Caco-2 (cell line): Measurements from ENCODE around the gene ZNF780A. TPM values are rescaled to one million over a fixed set of nuclear protein-coding genes. Genes with fewer than 3 reads are reported as not detected.
"Not testable (repeated sequence)": the region's sequence is repeated elsewhere in the genome, so short reads cannot be mapped to it uniquely, and the experiment has no call there.

Experiments
- BruUV-seq: library from RNA; stranded (reverse); fragments of 400-500 nt; replicated peaks from 2 replicates; lab custom pipeline; 2021; lab: Mats Ljungman, UMichigan
- CTCF ChIA-PET: fragments of 300-600 bp; sonication (Branson Sonifier 250); formaldehyde crosslinking; loops from one replicate; lab custom pipeline; 2022; ENCODE audit warnings: antibody characterized with exemption; lab: Charles Lee
- POLR2A ChIA-PET: fragments of 300-600 bp; sonication (Branson Sonifier 250); formaldehyde crosslinking; loops from one replicate; lab custom pipeline; 2022; ENCODE audit warnings: antibody characterized with exemption; lab: Charles Lee
- DNase-seq, 2 experiments: peaks; one replicate each; pipeline versions ENCODE4 v3.0.0 to v3.0.0-alpha.2; 2020 to 2022
- H3K27me3 ChIP-seq: replicated peaks from 2 replicates; pipeline ENCODE4 v1.6.0; 2011; ENCODE audit warnings: low read length; ENCODE audit not compliant: control insufficient read depth, insufficient read depth
- H3K36me3 ChIP-seq: 2 replicates; pipeline ENCODE4 v1.5.1; 2011; ENCODE audit warnings: low read length; ENCODE audit not compliant: control insufficient read depth, insufficient read depth
- H3K4me1 ChIP-seq: fragments of 250-450 bp; sonication (Bioruptor Pico); 2 replicates; pipeline ENCODE4 v1.5.1; 2020; ENCODE audit warnings: mild to moderate bottlenecking
- H3K4me3 ChIP-seq: 2 replicates; pipeline ENCODE4 v1.5.1; 2011; ENCODE audit warnings: low read depth, mild to moderate bottlenecking, control low read depth, low read length
- H3K9me3 ChIP-seq: fragments of 250-450 bp; sonication (Bioruptor Pico); 2 replicates; pipeline ENCODE4 v1.5.1; 2020; ENCODE audit warnings: mild to moderate bottlenecking, moderate library complexity
- H3K27ac Mint-ChIP-seq: one replicate; pipeline ENCODE4 v1.8.0; 2022; ENCODE audit warnings: mixed read lengths; ENCODE audit not compliant: unreplicated experiment
- H3K27me3 Mint-ChIP-seq: one replicate; pipeline ENCODE4 v1.8.0; 2022; ENCODE audit warnings: mixed read lengths; ENCODE audit not compliant: insufficient read depth, unreplicated experiment
- H3K36me3 Mint-ChIP-seq: one replicate; pipeline ENCODE4 v1.8.0; 2022; ENCODE audit warnings: mild to moderate bottlenecking, mixed read lengths; ENCODE audit not compliant: insufficient read depth, unreplicated experiment
- H3K4me1 Mint-ChIP-seq: one replicate; pipeline ENCODE4 v1.8.0; 2022; ENCODE audit warnings: low read depth, mixed read lengths; ENCODE audit not compliant: unreplicated experiment
- H3K4me3 Mint-ChIP-seq: one replicate; pipeline ENCODE4 v1.8.0; 2022; ENCODE audit warnings: mild to moderate bottlenecking, moderate library complexity, mixed read lengths; ENCODE audit not compliant: unreplicated experiment
- H3K9me3 Mint-ChIP-seq: one replicate; pipeline ENCODE4 v1.8.0; 2022; ENCODE audit warnings: mixed read lengths; ENCODE audit not compliant: unreplicated experiment
- intact Hi-C: fragments of 100-400 bp; cut with micrococcal nuclease; formaldehyde crosslinking; loops from one replicate; pipeline ENCODE4 v1.10.0; 2022; ENCODE audit not compliant: unreplicated experiment
- total RNA-seq: library from RNA; stranded (reverse); gene quantifications from 2 replicates; pipeline ENCODE4 v1.2.3, GENCODE V29; 2022
- TF ChIP-seq, protein P1 (sequence below), 2 experiments: fragments of 200-600 bp in 1 of 2; IDR thresholded peaks; 1 replicate in 1 of 2; 2 replicates in 1 of 2; pipeline versions ENCODE4 v1.5.1 to v1.8.0; 2011 to 2022; ENCODE audit warnings: antibody characterized with exemption in 1 of 2, control low read depth in 1 of 2, inconsistent platforms in 1 of 2, low read depth in 1 of 2, low read length in 1 of 2, mild to moderate bottlenecking in 1 of 2, moderate library complexity in 1 of 2; ENCODE audit not compliant: insufficient read depth in 1 of 2, severe bottlenecking in 1 of 2, unreplicated experiment in 1 of 2

ZNF780A gene
- total RNA-seq, 1 experiment from 2014 or later: 22.9 TPM

DNA sequence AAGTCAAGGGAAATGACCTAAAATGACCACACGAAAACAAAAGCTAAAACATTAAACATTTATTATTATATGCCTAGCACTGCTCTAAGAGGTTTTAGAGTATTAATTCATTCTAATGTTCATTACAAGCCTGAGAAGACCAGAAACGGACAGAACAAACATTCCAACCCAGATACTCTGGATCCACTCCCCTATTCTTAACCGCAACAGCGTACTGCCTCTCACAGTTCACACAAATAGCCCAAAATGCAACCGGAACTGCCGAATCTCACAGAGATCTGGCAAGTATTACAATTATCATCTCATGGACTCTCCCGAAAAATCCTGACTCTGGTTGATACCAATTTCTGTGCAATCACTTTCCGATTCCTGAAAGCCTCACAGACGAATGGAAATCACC is 36.1 kb downstream of the ZNF780A start:
- TF ChIP-seq, protein P1, sequence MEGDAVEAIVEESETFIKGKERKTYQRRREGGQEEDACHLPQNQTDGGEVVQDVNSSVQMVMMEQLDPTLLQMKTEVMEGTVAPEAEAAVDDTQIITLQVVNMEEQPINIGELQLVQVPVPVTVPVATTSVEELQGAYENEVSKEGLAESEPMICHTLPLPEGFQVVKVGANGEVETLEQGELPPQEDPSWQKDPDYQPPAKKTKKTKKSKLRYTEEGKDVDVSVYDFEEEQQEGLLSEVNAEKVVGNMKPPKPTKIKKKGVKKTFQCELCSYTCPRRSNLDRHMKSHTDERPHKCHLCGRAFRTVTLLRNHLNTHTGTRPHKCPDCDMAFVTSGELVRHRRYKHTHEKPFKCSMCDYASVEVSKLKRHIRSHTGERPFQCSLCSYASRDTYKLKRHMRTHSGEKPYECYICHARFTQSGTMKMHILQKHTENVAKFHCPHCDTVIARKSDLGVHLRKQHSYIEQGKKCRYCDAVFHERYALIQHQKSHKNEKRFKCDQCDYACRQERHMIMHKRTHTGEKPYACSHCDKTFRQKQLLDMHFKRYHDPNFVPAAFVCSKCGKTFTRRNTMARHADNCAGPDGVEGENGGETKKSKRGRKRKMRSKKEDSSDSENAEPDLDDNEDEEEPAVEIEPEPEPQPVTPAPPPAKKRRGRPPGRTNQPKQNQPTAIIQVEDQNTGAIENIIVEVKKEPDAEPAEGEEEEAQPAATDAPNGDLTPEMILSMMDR (IDR thresholded peaks at IDR 0.05; ENCODE audit: insufficient read depth in 1 of 2, low read depth in 1 of 2, low read length in 1 of 2, severe bottlenecking in 1 of 2, unreplicated experiment in 1 of 2): no peak
- DNase-seq: no peak
- no TSS peak for BruUV-seq
- ChIA-PET CTCF (no interaction called here), POLR2A (no interaction called here)
- Mint-ChIP-seq H3K4me3 (peak overlapping the region; percentile 100), H3K36me3 (peaks cover 24% of the 10 kb centered on the region), H3K4me1 (peaks cover 16% of the 10 kb centered on the region), H3K9me3 (peaks cover 38% of the 10 kb centered on the region), H3K27ac (no peak overlapping the region), H3K27me3 (no peaks in the 10 kb centered on the region)
- Histone ChIP-seq H3K27me3 (no peaks in the 10 kb centered on the region), H3K4me3 (no peak overlapping the region), H3K9me3 (peaks cover 12% of the 10 kb centered on the region), H3K4me1 (no peaks in the 10 kb centered on the region), H3K36me3 (no peaks in the 10 kb centered on the region)
- intact Hi-C loops: no loop called here

DNA sequence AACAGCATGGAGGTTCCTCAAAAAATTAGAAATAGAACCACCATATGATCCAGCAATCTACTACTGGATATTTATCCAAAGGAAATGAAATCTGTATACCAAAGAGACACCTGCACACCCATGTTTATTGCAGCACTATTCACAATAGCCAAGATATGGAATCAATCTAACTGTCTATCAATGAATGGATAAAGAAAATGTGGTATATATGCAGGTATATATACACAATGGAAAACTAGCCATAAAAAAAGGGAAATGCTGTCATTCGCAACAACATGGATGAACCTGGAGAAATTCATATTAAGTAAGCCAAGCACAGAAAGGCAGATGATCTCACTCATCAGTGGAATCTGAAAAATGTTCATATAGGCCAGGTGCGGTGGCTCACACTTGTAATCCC is 37.3 kb downstream of the ZNF780A start:
- no peak for DNase-seq
- Mint-ChIP-seq H3K9me3 (peaks cover 34% of the 10 kb centered on the region), H3K4me1 (peaks cover 16% of the 10 kb centered on the region), H3K27ac (no peak overlapping the region), H3K4me3 (no peak overlapping the region), H3K27me3 (no peaks in the 10 kb centered on the region), H3K36me3 (peaks cover 33% of the 10 kb centered on the region)
- Histone ChIP-seq H3K4me3 (no peak overlapping the region), H3K9me3 (0 out of 2 replicates have a peak, but pooled peaks cover 4% of the 10 kb centered on the region), H3K27me3 (no peaks in the 10 kb centered on the region), H3K36me3 (no peaks in the 10 kb centered on the region; the same call in 1 of the 2 replicates), H3K4me1 (no peaks in the 10 kb centered on the region)
- intact Hi-C loops: no loop called here
- ChIA-PET CTCF (no interaction called here), POLR2A (no interaction called here)
- TF ChIP-seq, protein P1 (IDR thresholded peaks at IDR 0.05; ENCODE audit: insufficient read depth in 1 of 2, low read depth in 1 of 2, low read length in 1 of 2, severe bottlenecking in 1 of 2, unreplicated experiment in 1 of 2): no peak
- no TSS peak for BruUV-seq

DNA sequence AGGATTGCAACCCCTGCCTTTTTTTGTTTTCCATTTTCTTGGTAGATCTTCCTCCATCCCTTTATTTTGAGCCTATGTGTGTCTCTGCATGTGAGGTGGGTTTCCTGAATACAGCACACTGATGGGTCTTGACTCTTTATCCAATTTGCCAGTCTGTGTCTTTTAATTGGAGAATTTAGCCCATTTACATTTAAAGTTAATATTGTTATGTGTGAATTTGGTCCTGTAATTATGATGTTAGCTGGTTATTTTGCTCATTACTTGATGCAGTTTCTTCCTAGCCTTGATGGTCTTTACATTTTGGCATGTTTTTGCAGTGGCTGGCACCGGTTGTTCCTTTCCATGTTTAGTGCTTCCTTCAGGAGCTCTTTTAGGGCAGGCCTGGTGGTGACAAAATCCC is 49.0 kb downstream of the ZNF780A start:
- H3K4me3 Mint-ChIP-seq, BruUV-seq, H3K27me3 ChIP-seq, H3K4me1 ChIP-seq, H3K4me3 ChIP-seq, DNase-seq, H3K36me3 ChIP-seq, H3K27me3 Mint-ChIP-seq, H3K27ac Mint-ChIP-seq, CTCF ChIA-PET, POLR2A ChIA-PET, intact Hi-C loops, H3K4me1 Mint-ChIP-seq: not testable (repeated sequence)
- H3K9me3 ChIP-seq: peaks cover 45% of the 10 kb centered on the region
- H3K9me3 Mint-ChIP-seq: peaks cover 46% of the 10 kb centered on the region
- H3K36me3 Mint-ChIP-seq: peaks cover 40% of the 10 kb centered on the region

DNA sequence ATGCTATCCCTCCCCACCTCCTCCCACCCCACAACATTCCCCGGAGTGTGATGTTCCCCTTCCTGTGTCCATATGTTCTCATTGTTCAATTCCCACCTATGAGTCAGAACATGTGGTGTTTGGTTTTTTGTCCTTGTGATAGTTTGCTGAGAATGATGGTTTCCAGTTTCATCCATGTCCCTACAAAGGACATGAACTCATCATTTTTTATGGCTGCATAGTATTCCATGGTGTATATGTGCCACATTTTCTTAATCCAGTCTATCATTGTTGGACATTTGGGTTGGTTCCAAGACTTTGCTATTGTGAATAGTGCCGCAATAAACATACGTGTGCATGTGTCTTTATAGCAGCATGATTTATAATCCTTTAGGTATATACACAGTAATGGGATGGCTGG is 52.7 kb downstream of the ZNF780A start:
- H3K4me1 Mint-ChIP-seq, POLR2A ChIA-PET, CTCF ChIA-PET, DNase-seq, BruUV-seq, H3K36me3 ChIP-seq, H3K27me3 Mint-ChIP-seq, H3K27ac Mint-ChIP-seq, H3K4me1 ChIP-seq, intact Hi-C loops, H3K4me3 ChIP-seq, H3K27me3 ChIP-seq, H3K4me3 Mint-ChIP-seq: not testable (repeated sequence)
- Mint-ChIP-seq H3K36me3 (peaks cover 26% of the 10 kb centered on the region), H3K9me3 (peaks cover 51% of the 10 kb centered on the region)
- H3K9me3 ChIP-seq: peaks cover 31% of the 10 kb centered on the region
